WTC11 (cell line): ENCODE measurements around the gene SLC38A10. TPM values are rescaled to one million over a fixed set of nuclear protein-coding genes. Genes with fewer than 3 reads are reported as not detected.

Experiments used
- ATAC-seq: fragments of 200-7000 bp; cut with Tn5 transposase; 2 replicates; pipeline ENCODE4 v1.10.0; 2021; ENCODE audit warnings: mild to moderate bottlenecking, moderate library complexity
- CTCF ChIA-PET: fragments of 300-600 bp; sonication (Branson Sonifier 250); formaldehyde crosslinking; loops from one replicate; lab custom pipeline; 2021; ENCODE audit warnings: antibody characterized with exemption; lab: Charles Lee
- POLR2A ChIA-PET: fragments of 350-600 bp; sonication (Branson Sonifier 250); formaldehyde crosslinking; loops from one replicate; lab custom pipeline; 2021; ENCODE audit warnings: antibody characterized with exemption; lab: Charles Lee
- DNase-seq: peaks from one replicate; pipeline ENCODE4 v3.0.0; 2021; ENCODE audit warnings: low spot score
- H3K27ac Mint-ChIP-seq: 2 replicates; pipeline ENCODE4 v1.8.0; 2021; ENCODE audit warnings: mixed read lengths
- H3K27me3 Mint-ChIP-seq: 2 replicates; pipeline ENCODE4 v1.8.0; 2021; ENCODE audit warnings: low read depth, mild to moderate bottlenecking, moderate library complexity, mixed read lengths
- H3K36me3 Mint-ChIP-seq: 2 replicates; pipeline ENCODE4 v1.8.0; 2021; ENCODE audit warnings: mixed read lengths
- H3K4me1 Mint-ChIP-seq: 2 replicates; pipeline ENCODE4 v1.8.0; 2022; ENCODE audit warnings: mixed read lengths
- H3K4me3 Mint-ChIP-seq: 2 replicates; pipeline ENCODE4 v1.8.0; 2021; ENCODE audit warnings: mild to moderate bottlenecking, moderate library complexity, mixed read lengths
- H3K9me3 Mint-ChIP-seq: 2 replicates; pipeline ENCODE4 v1.8.0; 2021; ENCODE audit warnings: mixed read lengths
- AR ChIP-seq: fragments of 250-450 bp; sonication (Bioruptor Pico); IDR thresholded peaks from 2 replicates; pipeline ENCODE4 v1.9.0; 2021; ENCODE audit warnings: mild to moderate bottlenecking
- ATF3 ChIP-seq: sonication (generic); formaldehyde crosslinking; conservative IDR thresholded peaks from 2 replicates; pipeline ENCODE4 v1.8.1; 2022; ENCODE audit warnings: mild to moderate bottlenecking, missing genetic modification reagents
- CREB1 ChIP-seq: sonication (generic); formaldehyde crosslinking; IDR thresholded peaks from 2 replicates; pipeline ENCODE4 v1.8.0; 2023; ENCODE audit warnings: mild to moderate bottlenecking, missing genetic modification reagents
- EMX1 ChIP-seq: fragments of 250-450 bp; sonication (Bioruptor Pico); IDR thresholded peaks from 2 replicates; pipeline ENCODE4 v1.8.0; 2021; ENCODE audit warnings: mild to moderate bottlenecking
- NR1H2 ChIP-seq: sonication (generic); formaldehyde crosslinking; IDR thresholded peaks from 2 replicates; pipeline ENCODE4 v1.9.0; 2021; ENCODE audit warnings: mild to moderate bottlenecking, moderate library complexity, missing genetic modification reagents
- NR2C2 ChIP-seq: sonication (generic); formaldehyde crosslinking; IDR thresholded peaks from 2 replicates; pipeline ENCODE4 v1.8.0; 2022; ENCODE audit warnings: mild to moderate bottlenecking, missing genetic modification reagents
- SOX15 ChIP-seq: fragments of 250-450 bp; sonication (Bioruptor Pico); IDR thresholded peaks from 2 replicates; pipeline ENCODE4 v1.9.0; 2021; ENCODE audit warnings: mild to moderate bottlenecking
- TCF7 ChIP-seq: sonication (generic); formaldehyde crosslinking; IDR thresholded peaks from 2 replicates; pipeline ENCODE4 v1.8.0; 2022; ENCODE audit warnings: mild to moderate bottlenecking, low read depth, missing genetic modification reagents, moderate library complexity
- TEAD4 ChIP-seq: sonication (generic); formaldehyde crosslinking; IDR thresholded peaks from 2 replicates; pipeline ENCODE4 v1.8.0; 2022; ENCODE audit warnings: mild to moderate bottlenecking, missing genetic modification reagents
- USF2 ChIP-seq: sonication (generic); formaldehyde crosslinking; IDR thresholded peaks from 2 replicates; pipeline ENCODE4 v1.8.1; 2023; ENCODE audit warnings: mild to moderate bottlenecking, missing genetic modification reagents, moderate library complexity
- ZNF138 ChIP-seq: sonication (generic); formaldehyde crosslinking; conservative IDR thresholded peaks from 2 replicates; pipeline ENCODE4 v1.8.1; 2022; ENCODE audit warnings: mild to moderate bottlenecking, moderate library complexity, missing genetic modification reagents
- ZNF219 ChIP-seq: sonication (generic); formaldehyde crosslinking; IDR thresholded peaks from 2 replicates; pipeline ENCODE4 v1.8.0; 2023; ENCODE audit warnings: missing genetic modification reagents, mild to moderate bottlenecking, borderline replicate concordance
- ZNF263 ChIP-seq: sonication (generic); formaldehyde crosslinking; IDR thresholded peaks from 2 replicates; pipeline ENCODE4 v1.8.1; 2022; ENCODE audit warnings: low read depth, mild to moderate bottlenecking, moderate library complexity, missing genetic modification reagents
- ZNF416 ChIP-seq: fragments of 250-450 bp; sonication (Bioruptor Pico); IDR thresholded peaks from 2 replicates; pipeline ENCODE4 v1.9.0; 2021; ENCODE audit warnings: mild to moderate bottlenecking, inconsistent platforms
- total RNA-seq: library from RNA; stranded (reverse); gene quantifications from 3 replicates; pipeline ENCODE4 v1.2.3, GENCODE V29; 2021
- TF ChIP-seq, protein P1 (sequence below): sonication (generic); formaldehyde crosslinking; IDR thresholded peaks from 2 replicates; pipeline ENCODE4 v1.8.0; 2023; ENCODE audit warnings: mild to moderate bottlenecking, missing genetic modification reagents
- TF ChIP-seq, protein P2 (sequence below): sonication (generic); formaldehyde crosslinking; IDR thresholded peaks from 2 replicates; pipeline ENCODE4 v1.8.1; 2023; ENCODE audit warnings: mild to moderate bottlenecking, missing genetic modification reagents
- TF ChIP-seq, protein P3 (sequence below): sonication (generic); formaldehyde crosslinking; IDR thresholded peaks from 2 replicates; pipeline ENCODE4 v1.8.1; 2022; ENCODE audit warnings: mild to moderate bottlenecking, missing genetic modification reagents, moderate library complexity, borderline replicate concordance
- TF ChIP-seq, protein P4 (sequence below): fragments of 250-450 bp; sonication (Bioruptor Pico); IDR thresholded peaks from 2 replicates; pipeline ENCODE4 v2.1.2; 2022; ENCODE audit warnings: mild to moderate bottlenecking, moderate library complexity

The SLC38A10 gene
- total RNA-seq, 1 experiment from 2014 or later = 47.0 TPM

- DNase-seq = no peak
- CTCF ChIA-PET = interaction anchor here (1.1 kb wide), 1 partner anchor 11 kb away, joined by 5 read pairs; no protein-coding TSS in a partner anchor
- ATAC-seq = no peak
Observed at GRCh38 chr17:81298325-81298990, 3.4 kb upstream of the SLC38A10 start.

More at GRCh38 chr17:81298325-81298990, 3.4 kb upstream of the SLC38A10 start:
- POLR2A ChIA-PET = interaction anchor here (0.8 kb wide), 1 partner anchor 74 kb away, joined by 3 read pairs; no protein-coding TSS in a partner anchor
- Mint-ChIP-seq H3K9me3 (no peaks in the 10 kb centered on the region), H3K4me1 (peaks cover 16% of the 10 kb centered on the region), H3K27ac (peak overlapping the region; percentile 74; the same call in 1 of the 2 replicates), H3K4me3 (no peak overlapping the region), H3K36me3 (no peaks in the 10 kb centered on the region), H3K27me3 (no peaks in the 10 kb centered on the region)
- TF ChIP-seq, protein P1, sequence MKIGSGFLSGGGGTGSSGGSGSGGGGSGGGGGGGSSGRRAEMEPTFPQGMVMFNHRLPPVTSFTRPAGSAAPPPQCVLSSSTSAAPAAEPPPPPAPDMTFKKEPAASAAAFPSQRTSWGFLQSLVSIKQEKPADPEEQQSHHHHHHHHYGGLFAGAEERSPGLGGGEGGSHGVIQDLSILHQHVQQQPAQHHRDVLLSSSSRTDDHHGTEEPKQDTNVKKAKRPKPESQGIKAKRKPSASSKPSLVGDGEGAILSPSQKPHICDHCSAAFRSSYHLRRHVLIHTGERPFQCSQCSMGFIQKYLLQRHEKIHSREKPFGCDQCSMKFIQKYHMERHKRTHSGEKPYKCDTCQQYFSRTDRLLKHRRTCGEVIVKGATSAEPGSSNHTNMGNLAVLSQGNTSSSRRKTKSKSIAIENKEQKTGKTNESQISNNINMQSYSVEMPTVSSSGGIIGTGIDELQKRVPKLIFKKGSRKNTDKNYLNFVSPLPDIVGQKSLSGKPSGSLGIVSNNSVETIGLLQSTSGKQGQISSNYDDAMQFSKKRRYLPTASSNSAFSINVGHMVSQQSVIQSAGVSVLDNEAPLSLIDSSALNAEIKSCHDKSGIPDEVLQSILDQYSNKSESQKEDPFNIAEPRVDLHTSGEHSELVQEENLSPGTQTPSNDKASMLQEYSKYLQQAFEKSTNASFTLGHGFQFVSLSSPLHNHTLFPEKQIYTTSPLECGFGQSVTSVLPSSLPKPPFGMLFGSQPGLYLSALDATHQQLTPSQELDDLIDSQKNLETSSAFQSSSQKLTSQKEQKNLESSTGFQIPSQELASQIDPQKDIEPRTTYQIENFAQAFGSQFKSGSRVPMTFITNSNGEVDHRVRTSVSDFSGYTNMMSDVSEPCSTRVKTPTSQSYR (CRISPR knock-in tag) = no peak
- TF ChIP-seq NR2C2 (CRISPR knock-in tag) (no peak), CREB1 (no peak), ATF3 (CRISPR knock-in tag) (no peak), ZNF416 (no peak), EMX1 (no peak), TEAD4 (no peak), SOX15 (no peak), ZNF138 (CRISPR knock-in tag) (no peak), ZNF263 (no peak), TCF7 (CRISPR knock-in tag) (no peak), USF2 (CRISPR knock-in tag) (no peak), AR (CRISPR knock-in tag) (no peak), NR1H2 (CRISPR knock-in tag) (no peak), ZNF219 (CRISPR knock-in tag) (no peak)
- TF ChIP-seq, protein P2, sequence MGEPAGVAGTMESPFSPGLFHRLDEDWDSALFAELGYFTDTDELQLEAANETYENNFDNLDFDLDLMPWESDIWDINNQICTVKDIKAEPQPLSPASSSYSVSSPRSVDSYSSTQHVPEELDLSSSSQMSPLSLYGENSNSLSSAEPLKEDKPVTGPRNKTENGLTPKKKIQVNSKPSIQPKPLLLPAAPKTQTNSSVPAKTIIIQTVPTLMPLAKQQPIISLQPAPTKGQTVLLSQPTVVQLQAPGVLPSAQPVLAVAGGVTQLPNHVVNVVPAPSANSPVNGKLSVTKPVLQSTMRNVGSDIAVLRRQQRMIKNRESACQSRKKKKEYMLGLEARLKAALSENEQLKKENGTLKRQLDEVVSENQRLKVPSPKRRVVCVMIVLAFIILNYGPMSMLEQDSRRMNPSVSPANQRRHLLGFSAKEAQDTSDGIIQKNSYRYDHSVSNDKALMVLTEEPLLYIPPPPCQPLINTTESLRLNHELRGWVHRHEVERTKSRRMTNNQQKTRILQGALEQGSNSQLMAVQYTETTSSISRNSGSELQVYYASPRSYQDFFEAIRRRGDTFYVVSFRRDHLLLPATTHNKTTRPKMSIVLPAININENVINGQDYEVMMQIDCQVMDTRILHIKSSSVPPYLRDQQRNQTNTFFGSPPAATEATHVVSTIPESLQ (CRISPR knock-in tag) = no peak
- TF ChIP-seq, protein P3, sequence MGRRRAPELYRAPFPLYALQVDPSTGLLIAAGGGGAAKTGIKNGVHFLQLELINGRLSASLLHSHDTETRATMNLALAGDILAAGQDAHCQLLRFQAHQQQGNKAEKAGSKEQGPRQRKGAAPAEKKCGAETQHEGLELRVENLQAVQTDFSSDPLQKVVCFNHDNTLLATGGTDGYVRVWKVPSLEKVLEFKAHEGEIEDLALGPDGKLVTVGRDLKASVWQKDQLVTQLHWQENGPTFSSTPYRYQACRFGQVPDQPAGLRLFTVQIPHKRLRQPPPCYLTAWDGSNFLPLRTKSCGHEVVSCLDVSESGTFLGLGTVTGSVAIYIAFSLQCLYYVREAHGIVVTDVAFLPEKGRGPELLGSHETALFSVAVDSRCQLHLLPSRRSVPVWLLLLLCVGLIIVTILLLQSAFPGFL (CRISPR knock-in tag) = no peak
- TF ChIP-seq, protein P4, sequence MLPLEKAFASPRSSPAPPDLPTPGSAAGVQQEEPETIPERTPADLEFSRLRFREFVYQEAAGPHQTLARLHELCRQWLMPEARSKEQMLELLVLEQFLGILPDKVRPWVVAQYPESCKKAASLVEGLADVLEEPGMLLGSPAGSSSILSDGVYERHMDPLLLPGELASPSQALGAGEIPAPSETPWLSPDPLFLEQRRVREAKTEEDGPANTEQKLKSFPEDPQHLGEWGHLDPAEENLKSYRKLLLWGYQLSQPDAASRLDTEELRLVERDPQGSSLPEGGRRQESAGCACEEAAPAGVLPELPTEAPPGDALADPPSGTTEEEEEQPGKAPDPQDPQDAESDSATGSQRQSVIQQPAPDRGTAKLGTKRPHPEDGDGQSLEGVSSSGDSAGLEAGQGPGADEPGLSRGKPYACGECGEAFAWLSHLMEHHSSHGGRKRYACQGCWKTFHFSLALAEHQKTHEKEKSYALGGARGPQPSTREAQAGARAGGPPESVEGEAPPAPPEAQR (CRISPR knock-in tag) = no peak
